GM18498 (cell line): ENCODE results near the gene B4GALT2.
A peak's percentile ranks its signal among the peaks of the same experiment; 100 is the strongest.

Source experiments
- ATAC-seq: cut with Tn5 transposase; IDR thresholded peaks from one replicate; pipeline ENCODE4 v1.9.1; 2021; ENCODE audit warnings: mild to moderate bottlenecking, moderate library complexity; ENCODE audit not compliant: unreplicated experiment

The B4GALT2 gene

DNA sequence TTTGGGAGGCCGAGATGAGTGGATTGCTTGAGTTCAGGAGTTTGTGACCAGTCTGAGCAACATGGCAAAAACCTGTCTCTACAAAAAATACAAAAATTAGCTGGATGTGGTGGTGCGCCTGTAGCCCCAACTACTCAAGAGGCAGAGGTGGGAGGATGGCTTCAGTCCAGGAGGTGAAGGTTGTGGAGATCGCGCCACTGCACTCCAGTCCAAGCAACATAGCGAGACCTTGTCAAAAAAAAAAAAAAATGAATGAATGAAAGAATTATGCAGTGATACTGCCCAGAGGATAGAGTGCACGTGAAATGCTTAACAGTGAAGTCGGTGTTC lies 9.6 kb upstream of the B4GALT2 start:
- no peak for ATAC-seq

DNA sequence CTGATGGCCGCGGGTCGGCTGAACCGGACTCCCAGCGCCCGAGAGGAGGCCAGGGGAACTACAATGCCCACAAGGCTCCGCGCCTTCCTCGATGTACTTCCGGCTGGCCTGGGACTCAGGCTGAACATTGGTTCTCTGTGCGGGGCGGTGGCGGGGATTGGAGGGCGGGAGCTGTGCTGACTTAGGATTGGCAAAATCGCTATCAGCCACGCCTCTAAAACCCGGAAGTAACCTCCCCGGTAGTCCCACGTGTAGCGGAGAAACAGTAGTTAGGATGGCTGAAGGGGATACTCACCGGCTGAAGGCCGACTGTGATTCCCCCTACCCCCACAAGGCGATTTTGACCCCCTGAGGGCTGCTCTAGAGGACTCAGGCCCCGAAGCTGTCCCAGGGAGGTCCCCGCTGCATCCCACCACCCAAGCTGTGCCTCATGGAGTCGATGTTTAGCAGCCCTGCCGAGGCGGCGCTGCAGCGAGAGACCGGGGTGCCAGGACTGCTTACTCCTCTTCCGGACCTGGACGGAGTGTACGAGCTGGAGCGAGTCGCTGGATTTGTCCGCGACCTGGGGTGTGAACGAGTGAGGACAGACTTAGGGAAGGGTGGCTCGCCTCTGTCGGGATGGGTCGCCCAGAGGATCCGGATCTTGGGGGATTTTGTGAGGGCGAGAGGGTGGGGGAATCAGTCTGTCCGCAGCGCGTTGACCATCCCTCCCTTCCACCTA lies 9.1 kb upstream of the B4GALT2 start, which contains the start of gene DPH2:
Gene DPH2, plus strand, starts transcription at position 265 of the 721 bp plus-strand sequence. Its CDS starts 166 bp downstream, at position 431.
- peak; percentile 86 for ATAC-seq

GRCh38 chr1:43970502-43970901 lies 8.5 kb upstream of the B4GALT2 start:
- no peak for ATAC-seq

DNA sequence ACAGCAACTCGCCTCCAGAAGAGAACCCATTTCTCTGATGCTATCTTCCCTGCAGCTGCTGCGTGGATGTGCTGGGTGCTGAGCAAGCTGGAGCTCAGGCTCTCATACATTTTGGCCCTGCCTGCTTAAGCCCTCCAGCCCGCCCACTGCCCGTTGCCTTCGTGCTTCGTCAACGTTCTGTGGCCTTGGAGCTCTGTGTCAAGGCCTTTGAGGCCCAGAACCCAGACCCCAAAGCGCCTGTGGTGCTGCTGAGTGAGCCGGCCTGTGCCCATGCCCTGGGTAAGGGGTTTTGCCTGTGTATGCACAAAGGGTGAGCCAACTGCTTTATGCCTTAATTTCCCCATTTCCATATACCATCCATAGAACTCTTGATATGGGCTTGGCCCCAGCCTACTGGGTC lies 8.1 kb upstream of the B4GALT2 start:
- no peak for ATAC-seq

DNA sequence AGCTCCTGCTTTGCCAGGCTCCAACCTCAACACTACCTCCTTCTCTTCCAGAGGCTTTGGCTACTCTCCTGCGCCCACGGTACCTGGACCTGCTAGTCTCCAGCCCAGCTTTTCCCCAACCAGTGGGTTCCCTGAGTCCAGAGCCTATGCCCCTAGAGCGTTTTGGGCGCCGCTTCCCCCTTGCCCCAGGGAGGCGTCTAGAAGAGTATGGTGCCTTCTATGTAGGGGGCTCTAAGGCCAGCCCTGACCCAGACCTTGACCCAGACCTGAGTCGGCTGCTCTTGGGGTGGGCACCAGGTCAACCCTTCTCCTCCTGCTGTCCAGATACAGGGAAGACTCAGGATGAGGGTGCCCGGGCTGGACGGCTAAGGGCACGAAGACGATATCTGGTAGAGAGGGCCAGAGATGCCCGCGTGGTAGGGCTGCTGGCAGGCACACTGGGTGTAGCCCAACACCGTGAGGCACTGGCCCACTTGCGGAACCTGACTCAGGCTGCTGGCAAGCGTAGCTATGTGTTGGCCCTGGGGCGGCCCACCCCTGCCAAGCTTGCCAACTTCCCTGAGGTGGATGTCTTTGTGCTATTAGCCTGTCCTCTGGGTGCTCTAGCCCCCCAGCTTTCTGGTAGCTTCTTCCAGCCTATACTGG lies 7.6 kb upstream of the B4GALT2 start:
- no peak for ATAC-seq

DNA sequence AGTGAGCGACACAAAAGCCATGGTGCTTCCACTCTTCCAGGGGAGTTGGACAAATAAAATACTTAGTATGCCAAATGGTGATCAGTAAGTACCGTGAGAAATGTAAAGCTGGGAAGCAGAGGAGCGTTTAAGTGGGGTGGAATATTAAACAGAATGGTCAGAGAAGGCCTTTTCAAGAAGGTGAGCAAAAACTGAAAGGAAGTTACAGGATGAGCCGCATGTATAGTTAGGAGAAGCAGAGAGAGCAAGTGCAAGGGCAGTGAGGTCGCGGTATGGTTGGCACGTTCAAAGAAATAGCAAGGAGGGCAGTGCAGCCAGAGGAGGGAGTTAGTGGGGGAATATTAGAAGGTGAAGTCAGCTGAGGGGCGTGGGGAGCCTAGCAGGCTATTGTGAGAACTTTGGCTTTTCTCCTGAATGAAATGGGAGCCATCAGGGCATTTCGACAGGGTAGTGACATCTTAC lies 5.0 kb upstream of the B4GALT2 start:
- ATAC-seq, result no peak

DNA sequence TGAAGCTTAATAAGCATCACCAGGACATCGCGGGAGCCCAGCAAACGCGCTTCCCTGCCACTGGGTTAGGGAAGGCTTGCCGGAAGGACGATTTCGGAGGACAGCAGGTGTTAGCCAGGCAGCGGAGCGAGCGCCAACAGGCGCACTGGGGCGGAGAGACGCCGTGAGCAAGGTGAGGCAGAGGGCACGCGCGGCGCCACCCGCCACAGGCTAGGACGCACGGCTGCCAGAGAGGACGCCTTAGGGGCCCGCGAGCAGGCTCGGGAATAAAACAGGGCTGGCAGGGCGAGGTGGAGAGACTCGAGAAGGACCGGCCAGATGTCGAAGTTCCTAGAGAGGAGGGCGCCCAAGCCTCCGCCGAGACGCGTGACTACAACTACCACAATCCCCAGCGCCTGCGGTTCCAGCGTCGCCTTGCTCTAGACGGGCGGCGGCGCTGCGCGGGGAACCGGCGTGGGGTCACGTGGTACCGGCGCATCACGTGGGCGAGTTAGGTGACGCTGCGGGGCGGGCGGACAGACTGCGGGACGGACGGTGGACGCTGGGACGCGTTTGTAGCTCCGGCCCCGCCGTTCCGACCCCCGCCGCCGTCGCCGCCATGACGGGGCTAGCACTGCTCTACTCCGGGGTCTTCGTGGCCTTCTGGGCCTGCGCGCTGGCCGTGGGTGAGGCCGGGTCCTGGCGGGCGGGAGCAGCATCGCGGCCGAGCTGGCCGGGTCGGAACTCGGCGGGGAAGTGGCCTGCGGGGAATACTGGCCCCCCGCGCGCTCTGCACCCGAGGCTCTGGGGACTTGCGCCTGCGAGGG lies 4.4 kb upstream of the B4GALT2 start, which contains the start of gene ATP6V0B:
Gene ATP6V0B, plus strand, starts transcription at position 518 of the 806 bp plus-strand sequence. Its CDS starts 81 bp downstream, at position 599.
- peak; percentile 71 for ATAC-seq

GRCh38 chr1:43975249-43975961 lies 3.6 kb upstream of the B4GALT2 start:
- ATAC-seq, result no peak

GRCh38 chr1:43976045-43976444 lies 3.0 kb upstream of the B4GALT2 start:
- ATAC-seq, result no peak

- no peak for ATAC-seq
These were observed 2.1 kb upstream of the B4GALT2 start for GRCh38 chr1:43976890-43977289.

DNA sequence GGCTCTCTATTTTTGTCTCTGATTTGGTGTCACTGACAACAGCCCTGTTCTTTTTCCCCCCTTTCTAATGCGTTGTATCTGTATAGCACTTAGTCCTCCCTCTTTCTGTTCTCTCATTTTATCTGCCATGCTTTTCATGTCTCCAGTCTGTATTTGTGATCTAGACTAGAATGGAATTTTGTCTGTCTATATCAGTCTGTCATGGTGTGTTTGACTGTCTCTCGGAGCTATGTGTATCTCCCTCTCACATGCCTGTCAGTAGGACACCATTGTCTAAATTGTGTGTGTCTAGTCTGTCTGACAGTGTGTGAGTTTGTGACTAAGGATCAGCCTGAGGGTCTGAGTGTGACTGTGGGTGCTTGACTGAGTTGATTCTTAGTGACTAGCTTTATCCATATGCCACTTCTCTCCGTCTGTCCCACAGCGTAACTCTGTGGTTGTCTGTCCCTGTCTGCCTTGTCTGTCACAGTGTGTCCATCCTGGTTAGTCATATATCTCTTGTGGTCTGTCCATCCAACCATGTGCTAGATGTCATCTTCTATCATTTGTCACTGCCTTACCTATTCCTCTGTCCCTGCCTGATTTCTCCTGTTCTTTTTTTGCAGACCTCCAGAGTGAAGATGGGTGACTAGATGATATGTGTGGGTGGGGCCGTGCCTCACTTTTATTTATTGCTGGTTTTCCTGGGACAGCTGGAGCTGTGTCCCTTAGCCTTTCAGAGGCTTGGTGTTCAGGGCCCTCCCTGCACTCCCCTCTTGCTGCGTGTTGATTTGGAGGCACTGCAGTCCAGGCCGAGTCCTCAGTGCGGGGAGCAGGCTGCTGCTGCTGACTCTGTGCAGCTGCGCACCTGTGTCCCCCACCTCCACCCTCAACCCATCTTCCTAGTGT lies 1.4 kb upstream of the B4GALT2 start:
- ATAC-seq, result no peak

DNA sequence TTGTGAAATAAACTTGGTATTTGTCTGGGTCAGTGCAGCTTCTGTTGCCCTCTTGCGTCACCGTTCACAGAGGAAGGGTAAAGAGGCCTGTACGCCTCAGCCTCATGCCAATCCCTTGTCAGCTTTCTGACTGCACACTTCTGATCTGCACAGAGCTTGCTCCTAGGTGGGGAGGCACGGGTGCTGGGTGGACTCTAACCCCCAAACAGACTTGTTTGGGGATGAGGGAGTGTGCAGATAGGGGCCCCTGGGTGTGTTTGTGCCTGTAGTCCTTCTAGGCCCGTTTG lies 803 bp upstream of the B4GALT2 start:
- no peak for ATAC-seq

DNA sequence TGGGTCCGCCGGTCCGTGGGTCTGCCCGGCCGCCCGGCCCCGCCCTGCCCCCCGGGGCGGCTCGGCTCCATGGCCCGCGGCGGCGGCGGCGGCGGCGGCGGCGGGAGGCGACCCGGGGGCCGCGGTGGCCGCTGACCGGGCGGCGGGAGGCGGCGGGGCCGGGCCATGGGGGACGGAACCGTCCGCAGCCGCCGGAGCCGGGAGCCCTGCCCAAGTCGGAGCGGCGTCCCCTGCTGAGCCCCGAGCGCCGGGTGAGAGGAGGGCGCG lies 184 bp downstream of the B4GALT2 start:
- no peak for ATAC-seq

- ATAC-seq, result no peak
These were observed 681 bp downstream of the B4GALT2 start for GRCh38 chr1:43979528-43980254.

GRCh38 chr1:43980255-43981134 lies 1.5 kb downstream of the B4GALT2 start:
- no peak for ATAC-seq

- no peak for ATAC-seq
These were observed 2.1 kb downstream of the B4GALT2 start for GRCh38 chr1:43981135-43981491.

DNA sequence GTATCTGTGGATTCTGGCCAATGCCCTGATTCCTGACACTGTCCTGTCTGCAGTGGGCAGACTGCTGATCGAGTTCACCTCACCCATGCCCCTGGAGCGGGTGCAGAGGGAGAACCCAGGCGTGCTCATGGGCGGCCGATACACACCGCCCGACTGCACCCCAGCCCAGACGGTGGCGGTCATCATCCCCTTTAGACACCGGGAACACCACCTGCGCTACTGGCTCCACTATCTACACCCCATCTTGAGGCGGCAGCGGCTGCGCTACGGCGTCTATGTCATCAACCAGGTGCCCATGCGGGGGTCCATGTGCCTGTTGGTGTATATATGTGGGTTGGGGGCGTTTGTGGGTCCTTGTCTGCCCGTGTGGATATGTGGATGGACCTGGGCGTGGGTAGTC lies 2.6 kb downstream of the B4GALT2 start:
- no peak for ATAC-seq

GRCh38 chr1:43982241-43982640 lies 3.2 kb downstream of the B4GALT2 start:
- no peak for ATAC-seq

DNA sequence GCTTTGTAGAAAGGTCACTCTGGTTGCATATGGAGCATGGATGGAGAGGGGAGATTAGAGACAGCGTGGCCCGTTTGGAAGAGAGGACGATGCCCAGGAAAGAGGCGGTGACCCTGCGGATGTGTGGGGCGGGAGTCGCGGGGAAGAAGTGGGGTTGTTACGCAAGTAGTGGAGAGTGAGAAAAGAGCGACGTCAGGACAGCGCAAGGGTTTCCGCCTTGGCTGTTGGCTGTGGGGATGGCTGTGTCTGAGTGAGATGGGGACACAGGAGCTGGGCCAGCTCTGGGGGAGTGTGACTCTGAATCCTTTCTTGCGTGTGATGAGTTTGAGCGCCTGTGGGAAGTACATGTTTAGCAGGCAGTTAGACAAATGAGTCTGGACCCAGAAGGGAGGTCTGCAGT lies 3.8 kb downstream of the B4GALT2 start:
- no peak for ATAC-seq
